K562 (cell line): ENCODE data around the gene DTWD2. TPM values are rescaled to one million over a fixed set of nuclear protein-coding genes. Genes with fewer than 3 reads are reported as not detected.

Experiments used
- CHAMP1 ChIP-seq: fragments of 450-650 bp; IDR thresholded peaks from 2 replicates; pipeline ENCODE4 v1.6.1; 2016; ENCODE audit warnings: mild to moderate bottlenecking
- ETS1 ChIP-seq: conservative IDR thresholded peaks from 2 replicates; pipeline ENCODE4 v1.6.1; 2011; ENCODE audit warnings: low read depth, mild to moderate bottlenecking, low read length; ENCODE audit not compliant: control insufficient read depth
- HLTF ChIP-seq: fragments of 450-650 bp; IDR thresholded peaks from 2 replicates; pipeline ENCODE4 v1.6.1; 2016
- NCOA1 ChIP-seq: fragments of 450-650 bp; IDR thresholded peaks from 2 replicates; pipeline ENCODE4 v1.6.1; 2016; ENCODE audit warnings: low read depth
- SPI1 ChIP-seq: IDR thresholded peaks from 2 replicates; pipeline ENCODE4 v1.6.1; 2011; ENCODE audit warnings: low read depth, low read length, control low read depth, borderline replicate concordance
- ZBTB33 ChIP-seq: sonication (generic); formaldehyde crosslinking; IDR thresholded peaks from 2 replicates; pipeline ENCODE4 v1.8.1; 2023; ENCODE audit warnings: mild to moderate bottlenecking, missing genetic modification reagents
- polyA plus RNA-seq, 8 experiments: library from polyadenylated mRNA; depleted of rRNA in 4 of 8; stranded (reverse) in 5 of 8; unstranded in 3 of 8; fragments of >200 nt; fragmentation: Nextera tagmentation in 2 of 8; fragmentation: Illumina TruSeq in 1 of 8; extraction: Ambion mirVana in 2 of 8; extraction: Trizol in 1 of 8; gene quantifications; 2 replicates each; pipeline versions ENCODE4 v1.2.1 to v1.2.3, GENCODE V29; 2011 to 2014; ENCODE audit warnings: inconsistent platforms in 1 of 8, missing spikeins in 1 of 8
- total RNA-seq, 7 experiments: library from RNA; depleted of rRNA in 6 of 7; stranded (reverse); fragments of >200 nt in 6 of 7; fragmentation: Illumina TruSeq in 2 of 7; extraction: Trizol in 2 of 7; gene quantifications; 2 replicates each; pipeline versions ENCODE4 v1.2.1 to v1.2.3, GENCODE V29; 2011 to 2021; ENCODE audit warnings: low replicate concordance in 1 of 7

DTWD2 gene
- total and polyA plus RNA-seq, 9 of the 15 experiments (the other 6 are each of a cell fraction or from before 2014, with no cell fraction given), result 0.99 to 10.8 (median 4.1) TPM

GRCh38 chr5:119021149-119021732 is 32.9 kb upstream of the DTWD2 start (continued):
- TF ChIP-seq CHAMP1, result no peak
- no peak for TF ChIP-seq NCOA1
- no peak for TF ChIP-seq SPI1
- no peak for TF ChIP-seq ETS1
- TF ChIP-seq ZBTB33 (CRISPR knock-in tag), result no peak
- no peak for TF ChIP-seq HLTF
